Heart left ventricle (tissue), 16 donors: ENCODE data around the gene TBC1D5. TPM values are rescaled to one million over a fixed set of nuclear protein-coding genes. Genes with fewer than 3 reads are reported as not detected.
A peak's percentile ranks its signal among the peaks of the same experiment; 100 is the strongest.

ENCODE experiments used
- ATAC-seq, 4 donors: fragments of 200-7000 bp; cut with Tn5 transposase; one replicate each; pipeline ENCODE4 v1.9.1; 2020 to 2022; ENCODE audit warnings: moderate library complexity in 4 of 4, mild to moderate bottlenecking in 3 of 4, moderate number of reproducible peaks in 1 of 4
- DNase-seq, 5 donors: peaks; one replicate each; pipeline ENCODE4 v3.0.0-alpha.2; 2020
- H3K27ac ChIP-seq, 12 donors: fragments of 200-600 bp; sonication (generic) in 4 of 12; one replicate each; pipeline versions ENCODE4 v1.5.0 to v1.8.0; 2016 to 2022; ENCODE audit warnings: mild to moderate bottlenecking in 2 of 12
- H3K27me3 ChIP-seq, 9 donors: fragments of 200-600 bp; sonication (generic) in 2 of 9; one replicate each; pipeline versions ENCODE4 v1.5.1 to v1.8.0; 2016 to 2022; ENCODE audit warnings: mild to moderate bottlenecking in 3 of 9
- H3K36me3 ChIP-seq, 9 donors: fragments of 200-600 bp; sonication (generic) in 2 of 9; one replicate each; pipeline versions ENCODE4 v1.5.0 to v1.8.0; 2018 to 2022; ENCODE audit warnings: mild to moderate bottlenecking in 2 of 9
- H3K4me1 ChIP-seq, 12 donors: fragments of 200-600 bp; sonication (generic) in 4 of 12; one replicate each; pipeline versions ENCODE4 v1.5.0 to v1.8.0; 2016 to 2022; ENCODE audit warnings: mild to moderate bottlenecking in 3 of 12
- H3K4me3 ChIP-seq, 12 donors: fragments of 200-600 bp; sonication (generic) in 4 of 12; one replicate each; pipeline versions ENCODE4 v1.5.0 to v1.8.0; 2017 to 2022; ENCODE audit warnings: mild to moderate bottlenecking in 9 of 12, moderate library complexity in 4 of 12
- H3K9me3 ChIP-seq, 12 donors: fragments of 200-600 bp; sonication (generic) in 4 of 12; one replicate each; pipeline versions ENCODE4 v1.5.0 to v1.8.0; 2016 to 2022; ENCODE audit warnings: mild to moderate bottlenecking in 1 of 12
- CTCF ChIP-seq, 12 donors: fragments of 200-600 bp; sonication (generic) in 4 of 12; IDR thresholded peaks; one replicate each; pipeline versions ENCODE4 v1.5.0 to v1.8.0; 2018 to 2022; ENCODE audit warnings: antibody characterized with exemption in 12 of 12, mild to moderate bottlenecking in 5 of 12
- POLR2A ChIP-seq, 2 donors: fragments of 450-650 bp; IDR thresholded peaks; one replicate each; pipeline ENCODE4 v1.6.1; 2017; ENCODE audit warnings: antibody characterized with exemption in 2 of 2, mild to moderate bottlenecking in 2 of 2, moderate library complexity in 2 of 2
- WGBS, 4 donors: extraction: QIAGEN DNeasy Blood & Tissue Kit in 2 of 4; methylation state at CpG; one replicate each; pipeline versions ENCODE4 v1.1.5 to v1.1.7; 2013 to 2018; 5-methylcytosine and 5-hydroxymethylcytosine counted together
- intact Hi-C, 10 donors: fragments of 100-400 bp; cut with DNase I; formaldehyde crosslinking; loops; one replicate each; pipeline versions ENCODE4 v1.11.1 to v1.14.2; 2022
- polyA plus RNA-seq, 2 donors: library from polyadenylated mRNA; stranded (reverse); fragments of 200-250 nt; gene quantifications; one replicate each; pipeline ENCODE4 v1.2.3, GENCODE V29; 2013
- total RNA-seq, 9 donors: library from RNA; depleted of rRNA in 2 of 9; stranded (reverse); fragments of >200 nt in 2 of 9; fragmentation: NEBNext Ultra II Directional in 3 of 9; extraction: Animal tissue kit (Norgen Biotek cat#: 25700) in 3 of 9; gene quantifications; one replicate each; pipeline versions ENCODE4 v1.1.0 to v1.2.4, GENCODE V29; 2016 to 2023
- donor health status: ischemic (EF 13 %, LVEDD 7.1; RV severe dilation, severe dysfunction).
- donor health status: healthy with polysubstance abuse.
- donor health status: DM: no; HTN: yes; CAD: no.
- donor health status: DM: no; HTN: no; CAD: no.
- donor health status: ischemic (EF 25% LVEDD 6.9; RV normal size, moderate dysfunction).
- donor health status: ischemic (EF 25% LVEDD 5.7; RV mildly dilated, moderate dysfunction).
- donor health status: healthy.
- donor health status: DM: yes; HTN: yes; CAD: no.
- donor health status: ischemic (EF 35%, LVEDD 5.7; RV mildly dilated, moderate dysfunction).
- donor health status: nonischemic (EF 11% LVEDD 7.7; RV severe dilation, severe dysfunction).
- donor health status: DM: yes; HTN: yes; CAD: no.
- donor health status: PGD.
- donor health status: ischemic (EF 29% LVEDD 5.4; RV normal size, mild dysfunction).
- donor health status: nonischemic (EF 23%, LVEDD 6.1; RV moderate dilation, normal function).

The TBC1D5 gene
- total and polyA plus RNA-seq, 11 donors: 5.8 to 48.3 (median 31.1) TPM

GRCh38 chr3:17755836-17756235, 13.4 kb upstream of the TBC1D5 start:
- no peak for DNase-seq
- WGBS, 4 donors: 78 to 96% (median 95%) methylated on average over 1 of the region's 1 CpG
- H3K9me3 ChIP-seq: no peaks in the 10 kb centered on the region
- no peaks in the 10 kb centered on the region for H3K27me3 ChIP-seq
- H3K27ac ChIP-seq: no peak overlapping the region
- TF ChIP-seq CTCF (IDR thresholded peaks at IDR 0.05): no peak
- no peak for TF ChIP-seq POLR2A (IDR thresholded peaks at IDR 0.05)
- no peak overlapping the region for H3K4me3 ChIP-seq
- ATAC-seq: no peak
- no peaks in the 10 kb centered on the region for H3K36me3 ChIP-seq
- intact Hi-C loops: no loop called here
- peaks cover 0 to 3% (median 0%) of the 10 kb centered on the region in 12 donors for H3K4me1 ChIP-seq

- H3K27ac ChIP-seq: no peak overlapping the region
- H3K4me1 ChIP-seq: peaks cover 0 to 11% (median 0%) of the 10 kb centered on the region in 12 donors
- no peak overlapping the region for H3K4me3 ChIP-seq
- no peak for DNase-seq
- peak in 2 of 4 donors; percentile 24 to 39 for ATAC-seq
- intact Hi-C loops: no loop called here
- no peaks in the 10 kb centered on the region for H3K9me3 ChIP-seq
- 60 to 81% (median 77%) methylated on average over 1 of the region's 1 CpG for WGBS, 4 donors
- H3K36me3 ChIP-seq: no peaks in the 10 kb centered on the region
- TF ChIP-seq CTCF (IDR thresholded peaks at IDR 0.05): no peak
- TF ChIP-seq POLR2A (IDR thresholded peaks at IDR 0.05): no peak
- H3K27me3 ChIP-seq: no peaks in the 10 kb centered on the region
Observed at GRCh38 chr3:17753632-17753992, 11.2 kb upstream of the TBC1D5 start.

DNA sequence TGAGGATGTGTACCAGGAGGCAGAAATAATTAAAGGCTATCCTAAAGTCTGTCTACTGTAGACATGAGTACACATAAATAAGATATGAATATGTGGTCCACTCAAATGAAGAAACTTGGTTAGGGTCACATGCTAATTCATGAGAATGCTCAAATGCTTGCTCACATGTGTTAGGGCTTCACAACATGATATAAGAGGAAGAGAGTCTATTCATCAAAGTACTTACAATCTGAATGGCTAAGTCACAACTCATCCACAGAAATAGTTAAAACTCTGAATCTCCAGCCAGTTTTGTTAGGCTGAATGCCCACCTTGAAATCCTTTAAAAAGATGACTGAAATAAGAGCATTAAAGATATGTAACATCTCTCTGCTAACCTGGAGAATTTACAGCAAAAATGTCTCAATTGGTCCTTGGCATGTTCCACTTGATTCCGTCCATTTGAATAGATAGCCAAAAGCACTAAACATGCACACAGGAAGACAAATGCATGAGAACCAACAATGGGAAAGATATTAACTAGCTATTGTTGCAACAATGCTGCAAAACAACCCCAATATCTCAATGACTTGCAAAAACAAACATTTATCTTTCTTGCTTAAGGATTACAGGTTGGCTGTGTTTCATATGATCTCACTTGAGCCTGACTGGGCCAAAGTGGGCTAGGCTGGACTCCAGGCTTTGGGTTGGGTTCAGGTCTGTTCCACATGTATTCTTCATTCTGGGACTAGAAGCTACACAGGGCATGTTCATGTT, 10.6 kb upstream of the TBC1D5 start:
- Histone ChIP-seq H3K27ac (no peak overlapping the region), H3K36me3 (no peaks in the 10 kb centered on the region), H3K9me3 (no peaks in the 10 kb centered on the region), H3K4me3 (no peak overlapping the region), H3K4me1 (peaks cover 0 to 12% (median 0%) of the 10 kb centered on the region in 12 donors), H3K27me3 (no peaks in the 10 kb centered on the region)
- WGBS, 4 donors: 63 to 82% (median 72%) methylated on average over 1 of the region's 1 CpG
- intact Hi-C loops: no loop called here
- DNase-seq (no peak), ATAC-seq (peak in 2 of 4 donors; percentile 33 to 41)
- no peak for TF ChIP-seq POLR2A (IDR thresholded peaks at IDR 0.05)
- TF ChIP-seq CTCF (IDR thresholded peaks at IDR 0.05): no peak

- intact Hi-C loops: no loop called here
- TF ChIP-seq POLR2A (IDR thresholded peaks at IDR 0.05): no peak
- no peak for TF ChIP-seq CTCF (IDR thresholded peaks at IDR 0.05)
Observed at GRCh38 chr3:17752436-17752835, 10.0 kb upstream of the TBC1D5 start.

More at GRCh38 chr3:17752436-17752835, 10.0 kb upstream of the TBC1D5 start:
- 70 to 83% (median 78%) methylated on average over 2 of the region's 2 CpGs for WGBS, 4 donors
- H3K4me3 ChIP-seq: no peak overlapping the region
- no peaks in the 10 kb centered on the region for H3K27me3 ChIP-seq
- H3K9me3 ChIP-seq: no peaks in the 10 kb centered on the region
- H3K27ac ChIP-seq: no peak overlapping the region
- ATAC-seq (no peak), DNase-seq (no peak)
- no peaks in the 10 kb centered on the region for H3K36me3 ChIP-seq
- peaks cover 0 to 17% (median 0%) of the 10 kb centered on the region in 12 donors for H3K4me1 ChIP-seq
